Measurements from ENCODE around the gene PTGES3L.
"Not testable (repeated sequence)": the region's sequence is repeated elsewhere in the genome, so short reads cannot be mapped to it uniquely, and the experiment has no call there.

PTGES3L gene

DNA sequence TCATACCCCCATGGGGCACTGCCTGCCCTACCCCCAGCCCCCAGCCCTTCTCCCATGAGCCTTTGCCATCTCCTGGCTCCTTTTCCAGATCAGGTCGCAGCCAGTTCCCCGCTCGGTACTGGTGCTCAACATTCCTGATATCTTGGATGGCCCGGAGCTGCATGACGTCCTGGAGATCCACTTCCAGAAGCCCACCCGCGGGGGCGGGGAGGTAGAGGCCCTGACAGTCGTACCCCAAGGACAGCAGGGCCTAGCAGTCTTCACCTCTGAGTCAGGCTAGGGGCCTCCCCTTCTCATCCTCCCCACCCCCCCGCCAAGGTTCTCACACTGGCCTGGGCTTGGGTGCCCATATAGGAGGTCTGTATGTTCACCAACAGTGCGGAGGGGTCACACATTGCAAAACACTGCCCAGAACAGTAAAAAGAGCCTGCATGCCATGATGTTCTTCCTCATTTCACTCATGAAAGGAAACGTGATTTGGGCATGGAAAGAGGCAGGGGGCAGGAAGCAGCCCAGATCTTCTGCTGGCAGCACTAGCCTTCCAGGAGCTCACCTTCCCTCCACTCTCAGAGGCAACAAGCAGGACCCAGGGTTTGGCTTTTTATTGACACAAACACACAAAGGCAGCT lies 34.3 kb upstream of the PTGES3L start:
- no peak for DNase-seq (ENCODE audit: low read depth in 2 of 2)

DNA sequence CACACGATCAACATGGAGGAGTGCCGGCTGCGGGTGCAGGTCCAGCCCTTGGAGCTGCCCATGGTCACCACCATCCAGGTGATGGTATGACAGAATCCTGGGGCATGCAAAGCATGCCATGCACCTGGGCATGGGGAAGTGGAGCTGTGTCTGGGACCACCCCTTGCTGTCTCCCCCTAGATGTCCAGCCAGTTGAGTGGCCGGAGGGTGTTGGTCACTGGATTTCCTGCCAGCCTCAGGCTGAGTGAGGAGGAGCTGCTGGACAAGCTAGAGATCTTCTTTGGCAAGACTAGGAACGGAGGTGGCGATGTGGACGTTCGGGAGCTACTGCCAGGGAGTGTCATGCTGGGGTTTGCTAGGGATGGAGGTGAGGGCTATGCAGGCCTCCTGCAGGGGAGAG lies 33.4 kb upstream of the PTGES3L start:
- no peak for DNase-seq (ENCODE audit: low read depth in 2 of 2)

DNA sequence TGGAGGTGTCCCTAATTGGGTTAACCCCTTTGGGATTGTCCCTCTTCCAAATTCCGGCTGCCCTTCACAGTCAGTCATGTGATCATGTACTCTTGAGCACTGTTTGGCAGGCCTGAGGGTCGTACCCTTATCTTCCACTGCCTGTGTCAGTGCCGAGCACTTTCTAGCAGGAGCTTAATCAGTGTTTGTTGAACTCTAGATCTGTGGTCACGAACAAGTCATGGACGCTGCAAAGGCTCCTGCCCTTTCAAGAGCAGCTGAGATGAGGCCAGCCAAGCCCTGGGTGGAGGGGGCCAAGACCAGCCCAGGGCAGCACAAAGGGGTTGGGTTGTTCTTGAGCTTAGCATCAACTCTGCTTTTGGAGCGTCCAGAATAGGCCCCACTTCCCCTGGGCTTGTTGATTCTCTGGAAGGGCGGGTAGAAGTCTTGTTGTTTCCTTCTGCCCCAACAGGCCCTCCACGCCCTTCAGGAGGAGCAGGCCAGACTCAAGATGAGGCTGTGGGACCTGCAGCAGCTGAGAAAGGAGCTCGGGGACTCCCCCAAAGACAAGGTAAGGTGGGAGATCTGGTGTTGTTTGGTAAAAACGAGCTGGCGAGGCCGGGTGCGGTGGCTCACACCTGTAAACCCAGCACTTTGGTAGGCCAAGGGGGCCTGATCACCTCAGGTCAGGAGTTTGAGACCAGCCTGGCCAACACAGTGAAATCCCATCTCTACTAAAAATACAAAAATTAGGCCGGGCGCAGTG lies 32.0 kb upstream of the PTGES3L start:
- DNase-seq (ENCODE audit: low read depth in 2 of 2), result no peak

DNA sequence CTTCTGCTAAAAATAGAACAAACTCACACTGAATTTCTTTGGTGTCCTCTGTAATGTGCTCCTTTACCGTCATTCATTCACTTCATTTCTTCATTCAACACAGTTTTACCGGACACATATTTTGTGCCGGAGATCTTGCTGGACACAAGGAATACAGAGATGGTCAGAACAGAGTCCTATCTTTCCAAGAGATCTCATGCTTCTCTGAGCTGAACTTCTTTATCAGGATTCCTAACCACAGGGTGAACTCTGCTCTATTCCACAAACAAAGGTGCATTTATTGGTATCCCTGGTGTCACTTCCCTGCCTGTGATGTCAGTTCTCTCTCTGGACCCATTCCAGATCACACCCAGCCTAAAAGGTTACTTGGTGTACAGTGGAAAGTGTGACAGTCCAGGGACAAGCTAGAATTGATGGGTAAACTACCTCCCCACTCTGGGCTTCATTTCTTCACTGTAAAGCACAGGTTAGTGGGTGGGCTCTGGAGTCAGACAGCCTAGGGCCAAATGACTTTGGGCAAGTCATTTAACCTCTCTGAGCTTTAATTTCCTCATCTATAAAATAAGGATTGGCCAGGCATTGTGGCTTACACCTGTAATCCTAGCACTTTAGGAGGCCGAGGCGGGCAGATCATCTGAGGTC lies 30.9 kb upstream of the PTGES3L start:
- DNase-seq (ENCODE audit: low read depth in 2 of 2), result no peak

DNA sequence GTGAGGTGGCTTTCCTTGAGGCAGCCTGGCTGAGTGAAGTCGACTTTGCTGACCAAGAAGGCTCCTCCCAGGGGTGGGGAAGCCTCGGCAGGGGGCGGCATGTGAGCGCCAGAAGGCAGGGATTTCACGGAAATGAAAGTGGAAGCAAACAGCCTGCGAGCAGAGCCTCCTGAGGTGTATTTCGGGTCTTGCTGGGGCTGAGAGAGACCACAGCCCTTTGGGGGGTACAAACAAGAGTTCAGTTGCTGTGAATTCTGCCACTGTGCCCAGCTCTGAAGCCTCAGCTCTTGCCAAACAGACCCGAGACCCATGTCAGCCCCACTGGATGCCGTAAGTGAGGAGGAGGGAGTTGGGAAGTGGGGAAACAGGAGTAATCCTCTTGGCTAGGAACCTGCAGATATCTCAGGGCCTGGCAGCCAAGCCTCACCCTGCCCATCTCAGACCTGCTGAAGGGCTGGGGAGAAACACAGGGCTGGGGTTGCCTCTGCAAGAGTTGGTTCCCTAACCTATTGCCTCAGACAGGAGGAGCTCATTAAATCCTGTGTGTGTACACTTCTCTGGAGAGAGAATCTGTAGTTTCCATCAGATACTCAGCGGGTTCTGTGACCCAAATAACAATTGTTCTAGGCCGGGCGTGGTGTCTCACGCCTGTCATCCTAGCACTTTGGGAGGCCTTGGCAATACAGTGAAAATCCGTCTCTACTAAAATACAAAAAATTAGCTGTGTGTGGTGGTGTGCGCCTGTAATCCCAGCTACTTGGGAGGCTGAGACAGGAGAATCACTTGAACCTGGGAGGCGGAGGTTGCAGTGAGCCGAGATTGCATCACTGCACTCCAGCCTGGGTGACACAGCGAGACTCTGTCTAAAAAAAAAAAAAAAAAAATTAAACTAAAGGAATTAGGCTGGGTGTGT lies 27.0 kb upstream of the PTGES3L start, which contains the start of gene IFI35:
IFI35 (plus strand) TSS at position 146 of the 913 bp plus-strand sequence; CDS start at position 310, 164 bp downstream.
- peak; percentile 73 to 84 for DNase-seq (ENCODE audit: low read depth in 2 of 2)

DNA sequence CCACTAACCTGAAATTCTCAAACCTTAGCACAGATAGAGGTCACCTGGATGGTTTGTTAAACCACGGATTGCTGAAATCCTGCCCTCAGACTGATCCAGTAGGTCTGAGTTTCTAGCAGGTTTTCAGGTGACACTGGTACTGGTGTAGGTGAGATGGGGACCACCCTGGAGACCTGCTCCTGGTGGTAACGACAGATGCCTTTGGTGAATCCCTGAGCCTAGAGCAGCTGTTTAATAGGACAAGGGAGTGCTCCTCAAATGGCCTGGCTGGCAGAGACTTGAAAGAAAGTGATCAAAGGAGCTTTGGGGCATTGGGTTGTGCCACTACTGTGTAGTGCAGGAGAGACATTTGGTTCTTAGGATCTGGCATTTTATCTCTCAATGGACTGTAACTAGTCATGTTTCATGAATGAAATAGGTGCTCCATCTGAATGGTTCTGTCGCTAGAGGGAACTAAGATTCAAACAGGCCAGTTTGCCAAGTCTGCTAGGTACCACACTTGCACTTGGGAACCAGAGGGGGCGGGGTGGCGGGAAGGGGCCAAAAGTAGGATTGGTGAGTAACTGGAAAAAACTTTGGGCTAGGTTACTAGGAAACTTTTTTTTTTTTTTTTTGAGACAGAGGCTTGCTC lies 23.8 kb upstream of the PTGES3L start:
- DNase-seq (ENCODE audit: low read depth in 2 of 2), result no peak

DNA sequence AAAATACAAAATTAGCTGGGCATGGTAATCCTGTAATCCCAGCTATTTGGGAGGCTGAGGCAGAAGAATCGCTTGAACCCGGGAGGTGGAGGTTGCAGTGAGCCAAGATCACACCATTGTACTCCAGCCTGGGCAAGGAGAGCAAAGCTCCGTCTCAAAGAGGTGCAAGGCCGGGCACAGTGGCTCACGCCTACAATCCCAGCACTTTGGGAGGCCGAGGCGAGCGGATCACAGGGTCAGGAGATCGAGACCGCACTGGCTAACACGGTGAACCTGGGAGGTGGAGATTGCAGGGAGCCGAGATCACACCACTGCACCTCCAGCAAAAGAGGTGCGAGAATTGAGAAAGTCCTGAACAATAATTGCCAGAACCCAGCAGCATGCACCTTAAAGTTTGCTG lies 21.0 kb upstream of the PTGES3L start:
- not testable (repeated sequence) for DNase-seq (ENCODE audit: low read depth in 2 of 2)

DNA sequence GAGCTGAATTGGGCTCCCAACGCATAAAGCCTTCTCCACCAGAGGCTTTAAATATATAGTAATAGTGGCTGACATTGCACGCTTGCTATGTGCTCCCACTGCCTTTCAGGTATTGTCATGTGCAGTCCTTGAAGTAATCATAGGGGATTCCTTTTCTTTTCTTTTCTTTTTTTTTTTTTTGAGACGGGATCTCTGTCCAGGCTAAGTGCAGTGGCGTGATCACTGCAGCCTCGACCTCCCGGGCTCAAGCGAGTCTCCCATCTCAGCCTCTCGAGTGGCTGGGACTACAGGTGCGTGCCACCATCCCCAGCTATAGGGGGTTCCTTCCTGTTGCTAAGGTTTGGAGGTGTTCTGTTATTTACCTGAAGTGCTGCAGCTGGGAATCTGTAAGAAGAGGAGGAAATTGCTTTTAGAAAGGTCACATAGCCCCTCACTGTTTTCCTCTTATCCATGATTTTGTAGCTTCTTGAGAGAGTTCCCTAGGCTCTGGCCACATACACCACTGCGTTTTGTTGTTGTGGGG lies 19.2 kb upstream of the PTGES3L start:
- no peak for DNase-seq (ENCODE audit: low read depth in 2 of 2)

DNA sequence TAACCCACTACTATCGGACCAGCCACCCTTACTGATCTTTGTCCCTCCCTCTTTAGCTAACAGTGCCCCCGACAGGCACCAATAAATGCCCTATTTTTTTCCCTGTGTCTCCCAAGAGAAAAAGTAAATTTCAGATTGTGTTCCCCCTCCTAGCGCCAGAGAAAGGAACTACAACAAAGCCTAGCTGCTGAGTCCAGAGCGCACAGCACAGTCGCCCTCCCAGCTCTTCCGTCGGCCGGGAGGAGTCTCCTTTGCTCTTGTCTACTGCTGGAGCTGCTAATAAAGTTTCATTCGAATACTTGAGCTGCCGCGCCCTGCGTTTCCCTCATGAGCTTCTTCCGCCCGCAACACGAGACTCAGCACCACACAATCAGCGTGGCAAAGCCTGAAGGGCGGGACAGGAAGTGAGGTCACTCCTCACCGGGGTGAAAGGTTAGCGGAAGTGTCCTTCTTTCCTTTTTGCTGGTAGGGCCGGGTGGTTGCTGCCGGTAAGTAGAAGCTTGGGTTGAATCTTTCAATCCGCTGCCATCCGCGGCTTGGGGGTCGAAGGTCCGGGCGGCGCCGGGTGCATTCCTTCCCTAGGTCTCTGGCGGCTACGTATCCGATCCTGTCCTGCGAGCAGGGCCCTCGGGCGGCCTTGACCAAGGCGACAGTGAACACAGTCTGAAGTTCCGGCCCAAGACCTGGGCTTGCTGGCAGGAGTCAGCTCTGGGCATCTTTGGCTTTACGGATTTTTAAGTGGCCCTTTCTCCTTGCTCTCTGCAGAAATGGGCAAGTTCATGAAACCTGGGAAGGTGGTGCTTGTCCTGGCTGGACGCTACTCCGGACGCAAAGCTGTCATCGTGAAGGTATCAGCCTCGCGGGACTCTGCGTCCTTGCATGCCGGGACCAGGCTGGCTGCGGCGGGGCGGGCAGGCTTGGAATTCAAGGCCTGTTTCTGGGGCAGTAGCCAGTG lies 18.4 kb upstream of the PTGES3L start, which contains the start of gene RPL27:
RPL27 (plus strand) TSS at position 436 of the 955 bp plus-strand sequence; CDS start at position 768, 332 bp downstream.
- DNase-seq (ENCODE audit: low read depth in 2 of 2), result peak; percentile 90 to 95

DNA sequence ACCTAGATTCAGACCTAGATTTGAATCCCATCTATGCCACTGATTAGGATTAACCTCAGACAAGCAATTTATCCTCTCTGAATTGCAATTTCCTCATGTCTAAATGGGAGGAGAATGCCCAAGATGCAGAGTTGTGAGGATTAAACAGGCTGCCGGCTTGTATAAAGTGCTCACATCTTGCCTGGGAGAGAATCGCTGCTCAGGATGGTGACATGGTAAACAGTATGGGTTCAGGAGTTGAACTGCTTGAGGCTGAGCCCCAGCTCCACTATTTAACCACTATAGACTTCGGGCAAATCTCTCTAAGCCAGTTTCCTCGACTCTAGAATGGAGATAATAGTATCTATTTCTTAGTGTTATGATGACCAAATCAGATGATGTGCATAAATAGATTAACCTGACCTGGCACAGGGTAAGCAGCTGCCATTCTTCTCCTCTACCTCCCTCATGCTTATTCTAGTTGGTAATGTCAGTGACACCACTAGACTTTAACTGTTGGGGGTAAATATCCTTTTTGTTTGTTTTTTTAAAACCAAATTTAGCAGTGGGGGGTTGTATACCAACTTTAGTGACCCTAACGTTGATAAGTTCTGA lies 17.6 kb upstream of the PTGES3L start:
- no peak for DNase-seq (ENCODE audit: low read depth in 2 of 2)

DNA sequence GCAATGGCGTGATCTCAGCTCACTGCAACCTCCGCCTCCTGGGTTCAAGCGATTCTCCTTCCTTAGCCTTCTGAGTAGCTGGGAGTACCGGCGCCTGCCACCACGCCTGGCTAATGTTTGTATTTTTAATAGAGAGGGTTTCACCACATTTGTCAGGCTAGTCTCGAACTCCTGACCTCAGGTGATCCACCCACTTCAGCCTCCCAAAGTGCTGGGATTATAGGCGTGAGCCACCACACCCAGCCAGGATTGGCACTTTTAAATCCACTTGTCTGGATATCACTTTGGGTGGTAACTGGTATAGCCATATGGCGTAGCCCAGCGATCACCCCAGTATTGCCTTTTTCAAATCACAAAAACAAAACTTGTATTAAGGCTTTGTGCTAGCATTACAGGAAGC lies 14.0 kb upstream of the PTGES3L start:
- not testable (repeated sequence) for DNase-seq (ENCODE audit: low read depth in 2 of 2)

DNA sequence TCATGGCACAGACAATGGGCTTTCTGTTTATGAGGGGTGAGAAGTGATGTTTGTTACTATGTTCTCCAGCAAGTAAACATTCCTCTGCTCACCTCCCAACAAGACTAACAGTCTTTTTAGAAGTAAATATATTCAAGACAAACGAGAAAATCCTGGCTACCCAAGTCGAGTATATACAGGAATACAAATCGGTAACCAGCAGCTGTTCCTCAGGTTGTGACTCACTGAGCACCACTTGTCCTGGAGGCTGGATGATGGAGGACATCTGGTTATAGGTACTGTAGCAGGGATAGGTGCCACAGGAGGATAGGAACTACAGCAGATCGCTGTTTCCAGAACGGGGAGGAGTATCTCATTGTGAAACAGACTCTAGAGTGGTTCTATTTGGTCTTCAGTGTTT lies 13.0 kb upstream of the PTGES3L start:
- no peak for DNase-seq (ENCODE audit: low read depth in 2 of 2)

DNA sequence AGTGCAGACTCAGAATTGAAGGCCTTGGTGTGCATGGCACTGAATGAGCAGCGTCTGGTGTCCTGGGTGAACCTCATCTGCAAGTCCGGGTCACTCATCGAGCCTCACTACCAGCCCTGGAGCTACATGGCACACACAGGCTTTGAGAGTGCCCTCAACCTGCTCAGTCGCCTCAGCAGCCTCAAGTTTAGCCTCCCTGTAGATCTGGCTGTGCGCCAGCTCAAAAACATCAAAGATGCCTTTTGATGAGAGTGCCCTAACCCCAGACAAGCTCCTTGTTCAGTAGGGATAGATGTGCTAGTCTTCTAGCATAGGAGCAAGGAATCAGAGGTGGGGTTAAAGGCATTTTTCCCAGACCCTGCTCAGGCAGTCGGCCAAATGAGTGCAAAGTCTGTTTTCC lies 11.6 kb upstream of the PTGES3L start:
- no peak for DNase-seq (ENCODE audit: low read depth in 2 of 2)

DNA sequence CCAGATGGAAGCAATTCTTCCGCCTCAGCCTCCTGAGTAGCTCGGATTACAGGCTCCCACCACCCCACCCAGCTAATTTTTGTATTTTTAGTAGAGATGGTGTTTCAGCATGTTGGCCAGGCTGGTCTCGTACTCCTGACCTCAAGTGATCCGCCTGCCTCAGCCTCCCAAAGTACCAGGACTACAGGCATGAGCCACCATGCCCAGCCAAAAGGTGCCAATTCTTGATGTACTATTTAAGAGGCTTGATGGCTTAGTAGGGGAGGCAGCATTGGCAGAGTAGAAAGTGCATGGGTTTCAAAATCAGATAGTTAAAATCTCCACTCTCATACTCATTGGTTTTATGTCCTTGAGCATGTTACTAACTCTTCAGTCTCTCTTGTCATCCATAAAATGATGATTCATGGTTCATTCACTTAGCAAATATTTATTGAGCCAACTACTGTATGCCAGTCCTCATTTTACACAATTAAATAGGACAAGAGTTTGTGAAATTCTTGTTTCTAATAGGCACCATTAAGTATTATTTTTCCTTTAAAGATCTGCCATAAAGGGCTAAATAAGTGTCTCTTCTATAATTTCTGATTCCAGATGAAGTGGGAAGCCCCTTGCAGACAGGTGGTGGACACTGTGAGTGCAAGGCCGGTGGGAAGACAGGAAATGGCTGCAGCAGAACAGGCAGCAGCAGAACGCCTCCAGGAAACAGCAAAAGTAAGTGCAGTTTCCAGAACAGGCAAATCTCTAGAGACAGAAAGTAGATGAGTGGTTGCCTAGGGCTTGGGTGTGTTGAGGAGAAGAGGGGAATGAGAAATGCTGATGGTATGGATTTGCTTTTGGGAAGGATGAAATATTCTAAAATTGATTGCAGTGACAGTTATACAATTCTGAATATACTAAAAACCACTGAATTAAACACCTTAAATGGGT lies 10.1 kb upstream of the PTGES3L start:
- no peak for DNase-seq (ENCODE audit: low read depth in 2 of 2)

DNA sequence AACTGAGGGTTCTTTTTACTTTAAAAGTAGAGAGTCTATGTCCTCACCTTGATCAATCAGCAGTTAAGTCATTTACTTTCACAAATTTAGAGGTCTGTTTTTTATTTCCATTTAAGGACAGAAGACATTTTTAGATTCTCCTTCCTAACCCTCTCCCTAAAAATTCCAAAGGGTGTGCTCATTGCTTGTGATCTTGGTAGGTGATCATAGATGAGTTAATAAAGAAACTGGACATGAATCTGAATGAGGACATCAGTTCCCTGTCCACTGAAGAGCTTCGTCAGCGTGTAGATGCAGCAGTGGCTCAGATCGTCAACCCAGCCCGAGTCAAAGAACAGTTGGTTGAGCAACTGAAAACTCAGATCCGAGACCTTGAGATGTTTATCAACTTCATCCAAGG lies 9.3 kb upstream of the PTGES3L start:
- DNase-seq (ENCODE audit: low read depth in 2 of 2), result no peak

DNA sequence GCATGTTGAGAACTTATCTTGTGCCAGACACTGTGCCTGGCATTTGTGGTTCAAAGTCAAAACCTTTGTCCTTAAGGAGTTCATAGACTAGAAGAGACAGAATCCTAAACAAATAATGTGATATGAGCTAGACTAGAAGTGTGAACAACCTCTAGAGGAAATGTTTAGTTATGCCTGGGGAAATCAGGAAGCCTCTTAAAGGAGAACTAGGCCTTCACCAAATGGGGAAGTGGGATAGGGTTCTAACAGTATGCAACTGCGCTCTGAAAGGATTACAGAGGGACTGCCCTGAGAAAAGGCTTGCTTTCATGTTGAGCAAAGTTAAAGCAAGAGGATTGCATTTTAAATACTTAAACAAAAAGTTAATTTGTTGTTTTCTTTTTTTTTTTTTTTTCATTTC lies 5.3 kb upstream of the PTGES3L start:
- no peak for DNase-seq (ENCODE audit: low read depth in 2 of 2)

DNA sequence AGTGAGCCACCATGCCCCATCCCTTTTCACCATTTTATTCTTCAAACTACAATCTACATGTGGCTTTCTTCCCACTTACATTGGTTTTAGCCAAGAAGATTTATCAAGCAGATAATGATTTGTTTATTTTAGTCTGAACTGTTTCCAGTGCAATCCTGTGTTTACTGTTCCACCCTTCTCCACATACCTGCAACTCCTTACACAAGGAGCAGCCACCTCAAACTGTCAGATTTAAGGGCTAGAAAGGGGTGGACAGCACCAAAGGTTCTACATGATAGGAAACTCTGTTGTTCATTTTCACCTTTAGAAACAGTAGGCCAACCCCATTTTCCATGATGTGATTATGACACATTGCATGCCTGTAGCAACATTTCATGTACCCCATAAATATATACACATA lies 2.4 kb upstream of the PTGES3L start:
- no peak for DNase-seq (ENCODE audit: low read depth in 2 of 2)

DNA sequence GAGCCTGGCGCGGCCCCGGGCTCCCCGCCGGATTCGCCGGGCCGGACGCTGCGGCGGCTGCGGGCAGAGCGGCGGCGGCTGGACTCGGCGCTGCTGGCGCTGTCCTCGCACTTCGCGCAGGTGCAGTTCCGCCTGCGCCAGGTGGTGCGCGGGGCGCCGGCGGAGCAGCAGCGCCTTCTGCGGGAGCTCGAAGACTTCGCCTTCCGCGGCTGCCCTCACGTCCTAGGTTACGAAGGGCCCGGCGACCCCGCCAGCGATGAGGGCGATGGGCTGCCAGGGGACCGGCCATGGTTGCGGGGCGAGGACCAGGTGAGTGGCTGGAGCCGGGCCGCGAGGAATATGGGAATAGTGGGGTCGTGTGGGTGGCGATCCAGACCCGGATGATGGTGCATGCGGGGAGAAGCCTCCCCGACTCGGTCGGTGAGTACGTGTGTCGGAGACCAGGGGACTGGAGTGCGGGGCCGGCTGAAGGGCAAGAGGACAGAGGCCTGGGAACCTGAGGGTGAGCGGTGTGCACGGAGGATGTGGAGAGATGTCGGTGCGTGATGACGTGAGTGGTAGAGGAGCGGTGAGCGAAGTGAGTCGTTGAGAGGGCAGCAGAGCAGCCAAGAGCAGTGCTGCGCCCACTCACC lies 1.0 kb upstream of the PTGES3L start:
- peak; percentile 56 to 71 for DNase-seq (ENCODE audit: low read depth in 2 of 2)
